DOHH2 (cell line): ENCODE results near the gene MEX3D.

Source experiments
- CTCF ChIP-seq: fragments of 200-600 bp; sonication (generic); IDR thresholded peaks from one replicate; pipeline ENCODE4 v1.5.1; 2014; ENCODE audit warnings: antibody characterized with exemption, mild to moderate bottlenecking, low read depth, low read length; ENCODE audit not compliant: poor library complexity, severe bottlenecking
- EZH2phosphoT487 ChIP-seq: fragments of 200-600 bp; sonication (generic); IDR thresholded peaks from 2 replicates; pipeline ENCODE4 v1.6.1; 2017; ENCODE audit warnings: borderline replicate concordance, mild to moderate bottlenecking, antibody characterized with exemption, low read length, moderate library complexity, mixed read lengths

- TF ChIP-seq CTCF (no peak), EZH2phosphoT487 (no peak)
Measured at GRCh38 chr19:1533510-1534150, 34.5 kb downstream of the MEX3D start.
